Stimulated activated CD4-positive, alpha-beta T cell treated with anti-CD3 and anti-CD28 coated beads, TNF-alpha, amount 100 ng/mL, for 24 hours (primary cell): Measurements from ENCODE around the gene COCH.
"Not testable (repeated sequence)": the region's sequence is repeated elsewhere in the genome, so short reads cannot be mapped to it uniquely, and the experiment has no call there.

Experiments
- DNase-seq, 3 experiments: peaks; one replicate each; pipeline ENCODE4 v3.0.0-alpha.2; 2020; ENCODE audit warnings: low read depth in 3 of 3

The COCH gene

GRCh38 chr14:30874999-30875787 is 834 bp downstream of the COCH start:
- peak in 1 of 3 experiments; percentile 9 for DNase-seq

- DNase-seq: no peak
These were observed 1.4 kb downstream of the COCH start for GRCh38 chr14:30875788-30876053.

- DNase-seq: no peak
These were observed 2.3 kb downstream of the COCH start for GRCh38 chr14:30876692-30877091.

- DNase-seq: no peak
These were observed 8.1 kb downstream of the COCH start for GRCh38 chr14:30882431-30882830.

- DNase-seq: no peak
These were observed 9.3 kb downstream of the COCH start for GRCh38 chr14:30883508-30884294.

- DNase-seq: no peak
These were observed 10.5 kb downstream of the COCH start for GRCh38 chr14:30884901-30885300.

- DNase-seq: no peak
These were observed 11.7 kb downstream of the COCH start for GRCh38 chr14:30885840-30886740.

GRCh38 chr14:30888480-30889243 is 14.3 kb downstream of the COCH start:
- no peak for DNase-seq

GRCh38 chr14:30889244-30889594 is 14.9 kb downstream of the COCH start:
- DNase-seq: no peak

GRCh38 chr14:30893819-30894218 is 19.5 kb downstream of the COCH start:
- no peak for DNase-seq

- DNase-seq: no peak
These were observed 20.7 kb downstream of the COCH start for GRCh38 chr14:30894923-30895515.

GRCh38 chr14:30896435-30896834 is 22.1 kb downstream of the COCH start:
- no peak for DNase-seq

GRCh38 chr14:30897121-30897520 is 22.8 kb downstream of the COCH start:
- not testable (repeated sequence) for DNase-seq

GRCh38 chr14:30903285-30904124 is 29.1 kb downstream of the COCH start:
- DNase-seq: no peak

GRCh38 chr14:30906752-30907658 is 32.6 kb downstream of the COCH start:
- DNase-seq: no peak

GRCh38 chr14:30907659-30908057 is 33.3 kb downstream of the COCH start:
- no peak for DNase-seq

- no peak for DNase-seq
These were observed 34.5 kb downstream of the COCH start for GRCh38 chr14:30908826-30909225.

- DNase-seq: no peak
These were observed 40.5 kb downstream of the COCH start for GRCh38 chr14:30914812-30915211.

- DNase-seq: no peak
These were observed 41.2 kb downstream of the COCH start for GRCh38 chr14:30915596-30915995.
